ENCODE measurements around the gene BORCS5.

Gene BORCS5

GRCh38 chr12:12353276-12353675, 3.6 kb upstream of the BORCS5 start:
- DNase-seq (ENCODE audit: low read depth, low spot score): no peak

GRCh38 chr12:12353807-12354206, 3.1 kb upstream of the BORCS5 start:
- DNase-seq (ENCODE audit: low read depth, low spot score): no peak

- no peak for DNase-seq (ENCODE audit: low read depth, low spot score)
These were observed 397 bp upstream of the BORCS5 start for GRCh38 chr12:12356467-12356895.

GRCh38 chr12:12357719-12358461, 1.0 kb downstream of the BORCS5 start:
- DNase-seq (ENCODE audit: low read depth, low spot score): peak; percentile 22

GRCh38 chr12:12358528-12358927, 1.6 kb downstream of the BORCS5 start:
- no peak for DNase-seq (ENCODE audit: low read depth, low spot score)

- no peak for DNase-seq (ENCODE audit: low read depth, low spot score)
These were observed 8.0 kb downstream of the BORCS5 start for GRCh38 chr12:12364787-12365445.

- no peak for DNase-seq (ENCODE audit: low read depth, low spot score)
These were observed 8.5 kb downstream of the BORCS5 start for GRCh38 chr12:12365446-12365802.

- peak; percentile 4 for DNase-seq (ENCODE audit: low read depth, low spot score)
These were observed 9.1 kb downstream of the BORCS5 start for GRCh38 chr12:12365931-12366431.

GRCh38 chr12:12366701-12367481, 10.0 kb downstream of the BORCS5 start:
- DNase-seq (ENCODE audit: low read depth, low spot score): no peak

- no peak for DNase-seq (ENCODE audit: low read depth, low spot score)
These were observed 10.7 kb downstream of the BORCS5 start for GRCh38 chr12:12367482-12367998.

- DNase-seq (ENCODE audit: low read depth, low spot score): no peak
These were observed 16.3 kb downstream of the BORCS5 start for GRCh38 chr12:12372946-12373722.

GRCh38 chr12:12376646-12377448, 20.0 kb downstream of the BORCS5 start:
- DNase-seq (ENCODE audit: low read depth, low spot score): peak; percentile 81

GRCh38 chr12:12378616-12379015, 21.7 kb downstream of the BORCS5 start:
- DNase-seq (ENCODE audit: low read depth, low spot score): no peak

- no peak for DNase-seq (ENCODE audit: low read depth, low spot score)
These were observed 23.2 kb downstream of the BORCS5 start for GRCh38 chr12:12379831-12380730.

GRCh38 chr12:12380949-12381593, 24.2 kb downstream of the BORCS5 start:
- no peak for DNase-seq (ENCODE audit: low read depth, low spot score)

GRCh38 chr12:12381982-12382381, 25.1 kb downstream of the BORCS5 start:
- DNase-seq (ENCODE audit: low read depth, low spot score): no peak

- peak; percentile 34 for DNase-seq (ENCODE audit: low read depth, low spot score)
These were observed 27.9 kb downstream of the BORCS5 start for GRCh38 chr12:12384571-12385340.

GRCh38 chr12:12387501-12387900, 30.6 kb downstream of the BORCS5 start:
- DNase-seq (ENCODE audit: low read depth, low spot score): peak; percentile 51

All from astrocyte of the hippocampus (primary cell).